Gastroesophageal sphincter (tissue), 4 donors: Measurements from ENCODE around the gene ATG7. TPM values are rescaled to one million over a fixed set of nuclear protein-coding genes. Genes with fewer than 3 reads are reported as not detected.

ENCODE experiments used
- ATAC-seq: fragments of 150-250 bp; one replicate; pipeline ENCODE4 v1.9.1; 2016; ENCODE audit warnings: mild to moderate bottlenecking, moderate library complexity
- H3K27ac ChIP-seq, 4 donors: fragments of 200-600 bp; sonication (generic) in 3 of 4; 1 replicate in 3 of 4; 2 replicates in 1 of 4; pipeline ENCODE4 v1.5.1; 2016 to 2019
- H3K27me3 ChIP-seq: fragments of 200-600 bp; sonication (generic); one replicate; pipeline ENCODE4 v1.5.1; 2019
- H3K36me3 ChIP-seq, 2 donors: fragments of 200-600 bp; sonication (generic); one replicate each; pipeline ENCODE4 v1.5.1; 2019; ENCODE audit warnings: control low read depth in 1 of 2
- H3K4me1 ChIP-seq, 3 donors: fragments of 200-600 bp; sonication (generic); 1 replicate in 2 of 3; 2 replicates in 1 of 3; pipeline ENCODE4 v1.5.1; 2016 to 2019; ENCODE audit warnings: control low read depth in 2 of 3
- H3K4me3 ChIP-seq, 2 donors: fragments of 200-600 bp; sonication (generic); one replicate each; pipeline ENCODE4 v1.5.1; 2019; ENCODE audit warnings: mild to moderate bottlenecking in 1 of 2, moderate library complexity in 1 of 2
- H3K9me3 ChIP-seq, 3 donors: fragments of 200-600 bp; sonication (generic); one replicate each; pipeline ENCODE4 v1.5.1; 2017 to 2019; ENCODE audit warnings: control low read depth in 2 of 3
- CTCF ChIP-seq, 4 experiments: fragments of 200-600 bp in 2 of 4; fragments of 450-650 bp in 2 of 4; sonication (generic) in 1 of 4; IDR thresholded peaks; one replicate each; pipeline ENCODE4 v1.5.1; 2017 to 2019; ENCODE audit warnings: antibody characterized with exemption in 4 of 4, mild to moderate bottlenecking in 2 of 4, moderate library complexity in 2 of 4
- EP300 ChIP-seq: sonication (generic); formaldehyde crosslinking; IDR thresholded peaks from one replicate; pipeline ENCODE4 v1.6.1; 2017; ENCODE audit warnings: antibody characterized with exemption, mild to moderate bottlenecking
- POLR2A ChIP-seq, 2 donors: fragments of 450-650 bp; IDR thresholded peaks; one replicate each; pipeline ENCODE4 v1.6.1; 2017; ENCODE audit warnings: antibody characterized with exemption in 2 of 2, mild to moderate bottlenecking in 2 of 2, moderate library complexity in 1 of 2
- POLR2AphosphoS5 ChIP-seq: sonication (generic); formaldehyde crosslinking; IDR thresholded peaks from one replicate; pipeline ENCODE4 v1.6.1; 2017; ENCODE audit warnings: antibody characterized with exemption
- WGBS, 2 donors: methylation state at CpG; one replicate each; pipeline ENCODE4 v1.1.5; 2018; ENCODE audit warnings: low coverage in 1 of 2; 5-methylcytosine and 5-hydroxymethylcytosine counted together
- total RNA-seq, 4 donors: library from RNA; depleted of rRNA; stranded (reverse); fragments of >200 nt; gene quantifications; one replicate each; pipeline ENCODE4 v1.1.0, GENCODE V29; 2016

Gene ATG7
- total RNA-seq, 4 donors from 2014 or later, result 28.3 to 64.9 (median 36.5) TPM

- Histone ChIP-seq H3K4me1 (peaks cover 12 to 95% (median 40%) of the 10 kb centered on the region in 3 donors), H3K27me3 (no peaks in the 10 kb centered on the region), H3K27ac (no peak overlapping the region), H3K36me3 (no peaks in the 10 kb centered on the region), H3K4me3 (no peak overlapping the region), H3K9me3 (no peaks in the 10 kb centered on the region)
- 70 to 79% methylated on average over 2 to 3 of the region's 4 CpGs for WGBS, 2 donors
- TF ChIP-seq EP300 (no peak), POLR2A (IDR thresholded peaks at IDR 0.05) (no peak), CTCF (IDR thresholded peaks at IDR 0.05) (no peak), POLR2AphosphoS5 (no peak)
- ATAC-seq, result no peak
Measured at GRCh38 chr3:11584570-11584969, 312.4 kb downstream of the ATG7 start.

DNA sequence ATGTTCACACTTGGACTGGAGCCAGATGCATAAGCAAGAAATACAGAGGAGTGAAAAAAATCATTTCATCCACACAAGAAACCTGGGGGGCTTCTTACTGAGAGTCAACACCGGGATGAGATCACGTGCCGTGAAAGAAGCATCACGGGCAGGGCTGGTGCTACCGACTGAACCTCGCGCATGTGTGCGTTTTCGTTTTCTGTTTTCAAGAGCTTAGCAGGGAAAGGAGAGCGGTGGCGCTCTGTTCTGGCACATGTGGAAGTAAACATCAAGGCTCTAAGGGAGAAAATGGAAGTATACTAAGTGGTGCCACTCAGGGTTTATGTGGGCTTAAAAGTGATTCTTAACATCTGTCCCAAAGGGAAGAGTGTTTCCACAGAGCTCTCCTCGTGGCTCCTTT lies 315.6 kb downstream of the ATG7 start:
- no peak for TF ChIP-seq CTCF (IDR thresholded peaks at IDR 0.05)
- no peak for TF ChIP-seq POLR2A (IDR thresholded peaks at IDR 0.05)
- no peak for TF ChIP-seq EP300
- TF ChIP-seq POLR2AphosphoS5, result no peak
- Histone ChIP-seq H3K4me3 (no peak overlapping the region), H3K27me3 (no peaks in the 10 kb centered on the region), H3K9me3 (no peaks in the 10 kb centered on the region), H3K27ac (peak overlapping the region in 3 of 4 donors; percentile 4 to 19 (median 15)), H3K36me3 (no peaks in the 10 kb centered on the region), H3K4me1 (peaks cover 20 to 100% (median 57%) of the 10 kb centered on the region in 3 donors)
- no peak for ATAC-seq
- 71 to 85% methylated on average over 9 to 11 of the region's 12 CpGs for WGBS, 2 donors

DNA sequence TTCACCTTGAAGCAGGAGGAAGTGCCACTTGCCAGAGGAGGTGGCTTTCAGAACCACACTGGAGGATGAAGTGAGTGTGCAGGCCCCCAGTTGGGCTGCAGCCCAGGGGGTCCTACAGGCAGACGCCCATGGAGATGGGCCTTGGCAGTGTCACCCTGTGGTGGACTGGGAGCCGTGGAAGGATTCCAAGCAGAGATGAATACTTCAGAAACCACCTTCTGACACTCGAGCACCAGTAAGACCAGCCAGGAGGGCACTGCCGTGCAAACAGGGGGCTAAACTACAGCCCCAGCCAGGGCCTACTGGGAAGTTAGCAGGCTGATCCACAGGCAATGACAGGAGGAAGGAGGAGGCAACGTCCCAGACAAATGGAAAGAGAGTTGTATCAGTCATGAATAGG lies 316.1 kb downstream of the ATG7 start:
- Histone ChIP-seq H3K27ac (peak overlapping the region in 3 of 4 donors; percentile 4 to 32 (median 19)), H3K27me3 (no peaks in the 10 kb centered on the region), H3K36me3 (no peaks in the 10 kb centered on the region), H3K4me3 (no peak overlapping the region), H3K9me3 (no peaks in the 10 kb centered on the region), H3K4me1 (peaks cover 17 to 100% (median 55%) of the 10 kb centered on the region in 3 donors)
- 71% methylated on average over 3 of the region's 5 CpGs; no CpG with 5 or more reads in 1 of the 2 donors for WGBS, 2 donors
- TF ChIP-seq POLR2A (IDR thresholded peaks at IDR 0.05) (no peak), EP300 (no peak), POLR2AphosphoS5 (no peak), CTCF (IDR thresholded peaks at IDR 0.05) (no peak)
- no peak for ATAC-seq

DNA sequence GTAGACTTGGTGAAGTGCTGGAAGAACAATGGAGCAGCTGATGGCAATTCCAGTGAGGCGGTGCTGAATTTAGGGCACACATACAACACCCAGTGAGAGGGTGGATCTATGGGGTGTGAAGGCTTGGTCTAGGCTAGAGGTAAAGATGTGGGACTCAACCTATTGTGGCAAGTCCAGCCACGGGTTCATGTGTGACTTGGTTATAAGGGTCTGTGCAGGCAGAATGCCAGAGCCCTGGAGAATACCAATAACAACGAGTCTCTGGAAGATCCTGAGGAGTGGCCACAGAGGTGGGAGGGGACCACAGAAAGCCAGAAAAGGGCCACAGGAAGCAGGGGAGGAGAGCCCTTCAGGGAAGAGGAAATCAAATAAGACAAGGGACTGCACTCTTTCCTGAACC lies 316.6 kb downstream of the ATG7 start:
- peaks cover 17 to 100% (median 51%) of the 10 kb centered on the region in 3 donors for H3K4me1 ChIP-seq

More for the DNA sequence above, 316.6 kb downstream of the ATG7 start:
- Histone ChIP-seq H3K27me3 (no peaks in the 10 kb centered on the region), H3K36me3 (no peaks in the 10 kb centered on the region), H3K9me3 (no peaks in the 10 kb centered on the region), H3K27ac (peak overlapping the region in 2 of 4 donors; percentile 19 to 32), H3K4me3 (no peak overlapping the region)
- 37 to 67% methylated on average over 2 to 3 of the region's 3 CpGs for WGBS, 2 donors
- ATAC-seq, result no peak
- TF ChIP-seq CTCF (IDR thresholded peaks at IDR 0.05) (no peak), POLR2A (IDR thresholded peaks at IDR 0.05) (no peak), POLR2AphosphoS5 (no peak), EP300 (no peak)
